Heart left ventricle (tissue), 16 donors: ENCODE results near the gene CD177. TPM values are rescaled to one million over a fixed set of nuclear protein-coding genes. Genes with fewer than 3 reads are reported as not detected.
"Not testable (repeated sequence)": the region's sequence is repeated elsewhere in the genome, so short reads cannot be mapped to it uniquely, and the experiment has no call there.

Source experiments
- ATAC-seq, 4 donors: fragments of 200-7000 bp; cut with Tn5 transposase; one replicate each; pipeline ENCODE4 v1.9.1; 2020 to 2022; ENCODE audit warnings: moderate library complexity in 4 of 4, mild to moderate bottlenecking in 3 of 4, moderate number of reproducible peaks in 1 of 4
- DNase-seq, 5 donors: peaks; one replicate each; pipeline ENCODE4 v3.0.0-alpha.2; 2020
- H3K27ac ChIP-seq, 12 donors: fragments of 200-600 bp; sonication (generic) in 4 of 12; one replicate each; pipeline versions ENCODE4 v1.5.0 to v1.8.0; 2016 to 2022; ENCODE audit warnings: mild to moderate bottlenecking in 2 of 12
- H3K27me3 ChIP-seq, 9 donors: fragments of 200-600 bp; sonication (generic) in 2 of 9; one replicate each; pipeline versions ENCODE4 v1.5.1 to v1.8.0; 2016 to 2022; ENCODE audit warnings: mild to moderate bottlenecking in 3 of 9
- H3K36me3 ChIP-seq, 9 donors: fragments of 200-600 bp; sonication (generic) in 2 of 9; one replicate each; pipeline versions ENCODE4 v1.5.0 to v1.8.0; 2018 to 2022; ENCODE audit warnings: mild to moderate bottlenecking in 2 of 9
- H3K4me1 ChIP-seq, 12 donors: fragments of 200-600 bp; sonication (generic) in 4 of 12; one replicate each; pipeline versions ENCODE4 v1.5.0 to v1.8.0; 2016 to 2022; ENCODE audit warnings: mild to moderate bottlenecking in 3 of 12
- H3K4me3 ChIP-seq, 12 donors: fragments of 200-600 bp; sonication (generic) in 4 of 12; one replicate each; pipeline versions ENCODE4 v1.5.0 to v1.8.0; 2017 to 2022; ENCODE audit warnings: mild to moderate bottlenecking in 9 of 12, moderate library complexity in 4 of 12
- H3K9me3 ChIP-seq, 12 donors: fragments of 200-600 bp; sonication (generic) in 4 of 12; one replicate each; pipeline versions ENCODE4 v1.5.0 to v1.8.0; 2016 to 2022; ENCODE audit warnings: mild to moderate bottlenecking in 1 of 12
- POLR2A ChIP-seq, 2 donors: fragments of 450-650 bp; IDR thresholded peaks; one replicate each; pipeline ENCODE4 v1.6.1; 2017; ENCODE audit warnings: antibody characterized with exemption in 2 of 2, mild to moderate bottlenecking in 2 of 2, moderate library complexity in 2 of 2
- WGBS, 4 donors: extraction: QIAGEN DNeasy Blood & Tissue Kit in 2 of 4; methylation state at CpG; one replicate each; pipeline versions ENCODE4 v1.1.5 to v1.1.7; 2013 to 2018; 5-methylcytosine and 5-hydroxymethylcytosine counted together
- intact Hi-C, 10 donors: fragments of 100-400 bp; cut with DNase I; formaldehyde crosslinking; loops; one replicate each; pipeline versions ENCODE4 v1.11.1 to v1.14.2; 2022
- polyA plus RNA-seq, 2 donors: library from polyadenylated mRNA; stranded (reverse); fragments of 200-250 nt; gene quantifications; one replicate each; pipeline ENCODE4 v1.2.3, GENCODE V29; 2013
- total RNA-seq, 9 donors: library from RNA; depleted of rRNA in 2 of 9; stranded (reverse); fragments of >200 nt in 2 of 9; fragmentation: NEBNext Ultra II Directional in 3 of 9; extraction: Animal tissue kit (Norgen Biotek cat#: 25700) in 3 of 9; gene quantifications; one replicate each; pipeline versions ENCODE4 v1.1.0 to v1.2.4, GENCODE V29; 2016 to 2023
- TF ChIP-seq, protein P1 (sequence below), 12 donors: fragments of 200-600 bp; sonication (generic) in 4 of 12; IDR thresholded peaks; one replicate each; pipeline versions ENCODE4 v1.5.0 to v1.8.0; 2018 to 2022; ENCODE audit warnings: antibody characterized with exemption in 12 of 12, mild to moderate bottlenecking in 5 of 12
- donor health status: ischemic (EF 13 %, LVEDD 7.1; RV severe dilation, severe dysfunction).
- donor health status: healthy with polysubstance abuse.
- donor health status: DM: no; HTN: yes; CAD: no.
- donor health status: DM: no; HTN: no; CAD: no.
- donor health status: ischemic (EF 25% LVEDD 6.9; RV normal size, moderate dysfunction).
- donor health status: ischemic (EF 25% LVEDD 5.7; RV mildly dilated, moderate dysfunction).
- donor health status: healthy.
- donor health status: DM: yes; HTN: yes; CAD: no.
- donor health status: ischemic (EF 35%, LVEDD 5.7; RV mildly dilated, moderate dysfunction).
- donor health status: nonischemic (EF 11% LVEDD 7.7; RV severe dilation, severe dysfunction).
- donor health status: DM: yes; HTN: yes; CAD: no.
- donor health status: PGD.
- donor health status: ischemic (EF 29% LVEDD 5.4; RV normal size, mild dysfunction).
- donor health status: nonischemic (EF 23%, LVEDD 6.1; RV moderate dilation, normal function).

The CD177 gene
- total and polyA plus RNA-seq, 11 donors = 0.14 to 6.4 (median 0.53) TPM; not detected in 3

GRCh38 chr19:43337737-43338136, 15.7 kb upstream of the CD177 start:
- Histone ChIP-seq H3K36me3 (no peaks in the 10 kb centered on the region), H3K27ac (no peak overlapping the region), H3K9me3 (no peaks in the 10 kb centered on the region), H3K4me1 (no peaks in the 10 kb centered on the region), H3K27me3 (peaks cover 0 to 32% (median 0%) of the 10 kb centered on the region in 9 donors), H3K4me3 (no peak overlapping the region)
- intact Hi-C loops = no loop called here
- no peak for TF ChIP-seq POLR2A (IDR thresholded peaks at IDR 0.05)
- TF ChIP-seq, protein P1, sequence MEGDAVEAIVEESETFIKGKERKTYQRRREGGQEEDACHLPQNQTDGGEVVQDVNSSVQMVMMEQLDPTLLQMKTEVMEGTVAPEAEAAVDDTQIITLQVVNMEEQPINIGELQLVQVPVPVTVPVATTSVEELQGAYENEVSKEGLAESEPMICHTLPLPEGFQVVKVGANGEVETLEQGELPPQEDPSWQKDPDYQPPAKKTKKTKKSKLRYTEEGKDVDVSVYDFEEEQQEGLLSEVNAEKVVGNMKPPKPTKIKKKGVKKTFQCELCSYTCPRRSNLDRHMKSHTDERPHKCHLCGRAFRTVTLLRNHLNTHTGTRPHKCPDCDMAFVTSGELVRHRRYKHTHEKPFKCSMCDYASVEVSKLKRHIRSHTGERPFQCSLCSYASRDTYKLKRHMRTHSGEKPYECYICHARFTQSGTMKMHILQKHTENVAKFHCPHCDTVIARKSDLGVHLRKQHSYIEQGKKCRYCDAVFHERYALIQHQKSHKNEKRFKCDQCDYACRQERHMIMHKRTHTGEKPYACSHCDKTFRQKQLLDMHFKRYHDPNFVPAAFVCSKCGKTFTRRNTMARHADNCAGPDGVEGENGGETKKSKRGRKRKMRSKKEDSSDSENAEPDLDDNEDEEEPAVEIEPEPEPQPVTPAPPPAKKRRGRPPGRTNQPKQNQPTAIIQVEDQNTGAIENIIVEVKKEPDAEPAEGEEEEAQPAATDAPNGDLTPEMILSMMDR (IDR thresholded peaks at IDR 0.05) = no peak
- no peak for ATAC-seq
- 79 to 84% (median 81%) methylated on average over 8 of the region's 8 CpGs for WGBS, 4 donors
- no peak for DNase-seq

DNA sequence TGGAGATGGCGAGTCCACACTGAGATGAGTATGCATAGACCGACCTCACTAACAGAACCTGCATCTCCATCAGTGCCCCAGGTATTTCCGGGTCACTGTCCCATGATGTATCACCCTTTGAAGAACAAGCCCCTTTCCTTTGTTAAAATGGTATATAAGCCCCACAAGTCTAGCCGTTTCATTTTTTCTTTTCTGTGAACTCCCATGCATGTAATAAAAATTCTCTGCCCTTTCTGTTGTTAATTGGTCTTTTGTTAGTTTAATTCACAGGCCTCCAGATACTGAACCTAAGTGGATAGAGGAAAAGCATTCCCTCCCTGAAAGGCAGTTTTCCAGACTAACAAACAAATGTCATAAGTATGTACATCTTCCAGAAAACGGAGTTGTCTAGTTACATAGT, 15.0 kb upstream of the CD177 start:
- TF ChIP-seq, protein P1 (IDR thresholded peaks at IDR 0.05) = no peak
- TF ChIP-seq POLR2A (IDR thresholded peaks at IDR 0.05) = no peak
- Histone ChIP-seq H3K4me1 (no peaks in the 10 kb centered on the region), H3K36me3 (no peaks in the 10 kb centered on the region), H3K27ac (no peak overlapping the region), H3K9me3 (no peaks in the 10 kb centered on the region), H3K27me3 (peaks cover 0 to 32% (median 0%) of the 10 kb centered on the region in 9 donors), H3K4me3 (no peak overlapping the region)
- DNase-seq (no peak), ATAC-seq (no peak)
- WGBS, 4 donors = 68 to 85% (median 73%) methylated on average over 5 of the region's 5 CpGs
- intact Hi-C loops = no loop called here

- H3K27ac ChIP-seq, intact Hi-C loops, H3K4me3 ChIP-seq, H3K36me3 ChIP-seq, ATAC-seq, DNase-seq, H3K9me3 ChIP-seq, H3K4me1 ChIP-seq: not testable (repeated sequence)
- 23 to 44% (median 42%) methylated on average over 3 to 6 of the region's 6 CpGs for WGBS, 4 donors
- peaks cover 0 to 32% (median 0%) of the 10 kb centered on the region in 9 donors for H3K27me3 ChIP-seq
Observed at GRCh38 chr19:43339243-43339930, 14.1 kb upstream of the CD177 start.

- ATAC-seq, H3K4me3 ChIP-seq, intact Hi-C loops, H3K27ac ChIP-seq, H3K9me3 ChIP-seq, DNase-seq, H3K4me1 ChIP-seq, H3K36me3 ChIP-seq: not testable (repeated sequence)
- 51 to 72% (median 63%) methylated on average over 2 of the region's 2 CpGs for WGBS, 4 donors
- peaks cover 0 to 32% (median 0%) of the 10 kb centered on the region in 9 donors for H3K27me3 ChIP-seq
Observed at GRCh38 chr19:43340101-43340500, 13.4 kb upstream of the CD177 start.

- H3K36me3 ChIP-seq, H3K9me3 ChIP-seq, intact Hi-C loops, ATAC-seq, DNase-seq, H3K4me3 ChIP-seq, H3K27ac ChIP-seq, H3K4me1 ChIP-seq: not testable (repeated sequence)
- H3K27me3 ChIP-seq = peaks cover 0 to 32% (median 0%) of the 10 kb centered on the region in 9 donors
- WGBS, 4 donors = 72 to 83% (median 79%) methylated on average over 3 of the region's 3 CpGs
Observed at GRCh38 chr19:43341098-43341497, 12.4 kb upstream of the CD177 start.

GRCh38 chr19:43342104-43342503, 11.4 kb upstream of the CD177 start:
- WGBS, 4 donors = 51 to 66% (median 53%) methylated on average over 8 of the region's 8 CpGs
- H3K27ac ChIP-seq, ATAC-seq, H3K4me1 ChIP-seq, DNase-seq, H3K36me3 ChIP-seq, H3K4me3 ChIP-seq, intact Hi-C loops, H3K9me3 ChIP-seq: not testable (repeated sequence)
- H3K27me3 ChIP-seq = peaks cover 0 to 32% (median 0%) of the 10 kb centered on the region in 9 donors

GRCh38 chr19:43344347-43344925, 9.1 kb upstream of the CD177 start:
- DNase-seq, H3K4me1 ChIP-seq, H3K27ac ChIP-seq, H3K36me3 ChIP-seq, ATAC-seq, intact Hi-C loops, H3K9me3 ChIP-seq, H3K4me3 ChIP-seq: not testable (repeated sequence)
- WGBS, 4 donors = 42 to 53% (median 48%) methylated on average over 16 of the region's 16 CpGs
- H3K27me3 ChIP-seq = peaks cover 0 to 14% (median 0%) of the 10 kb centered on the region in 9 donors

DNA sequence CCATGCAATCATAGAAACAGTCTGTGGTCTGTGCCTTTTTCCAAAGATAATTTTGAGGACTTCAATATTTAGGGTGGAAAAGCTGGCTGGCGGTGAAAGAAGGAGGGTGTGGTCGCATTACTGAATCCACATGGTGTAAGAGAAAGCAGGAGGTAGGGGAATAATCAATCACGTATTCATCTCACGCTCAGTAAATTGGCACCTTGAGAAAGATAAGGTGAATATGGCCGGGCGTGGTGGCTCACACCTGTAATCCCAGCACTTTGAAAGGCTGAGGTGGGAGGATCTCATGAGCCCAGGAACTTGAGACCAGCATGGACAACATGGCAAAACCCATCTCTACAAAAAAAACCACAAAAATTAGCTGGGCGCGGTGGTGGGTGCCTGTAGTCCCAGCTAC, 3.7 kb upstream of the CD177 start:
- H3K27ac ChIP-seq, H3K36me3 ChIP-seq, intact Hi-C loops, ATAC-seq, H3K4me3 ChIP-seq, DNase-seq, H3K9me3 ChIP-seq, H3K4me1 ChIP-seq: not testable (repeated sequence)
- peaks cover 5 to 35% (median 16%) of the 10 kb centered on the region in 9 donors for H3K27me3 ChIP-seq
- WGBS, 4 donors = 69 to 73% (median 72%) methylated on average over 8 of the region's 8 CpGs
